Right cardiac atrium (tissue), 5 donors: ENCODE measurements around the gene CCDC175. TPM values are rescaled to one million over a fixed set of nuclear protein-coding genes. Genes with fewer than 3 reads are reported as not detected.
A peak's percentile ranks its signal among the peaks of the same experiment; 100 is the strongest.

Source experiments
- ATAC-seq, 2 donors: fragments of 200-7000 bp; cut with Tn5 transposase; one replicate each; pipeline versions ENCODE4 v1.8.0 to v1.9.1; 2020; ENCODE audit warnings: moderate library complexity in 2 of 2, mild to moderate bottlenecking in 1 of 2
- DNase-seq, 3 donors: peaks; one replicate each; pipeline ENCODE4 v3.0.0-alpha.2; 2020
- H3K27ac ChIP-seq: one replicate; pipeline ENCODE4 v1.5.1; 2013; ENCODE audit warnings: mild to moderate bottlenecking, low read length, control low read depth, moderate library complexity
- H3K27me3 ChIP-seq: one replicate; pipeline ENCODE4 v1.6.1; 2013; ENCODE audit not compliant: control insufficient read depth, insufficient read depth
- H3K4me1 ChIP-seq: one replicate; pipeline ENCODE4 v1.6.1; 2013; ENCODE audit warnings: low read length; ENCODE audit not compliant: control insufficient read depth, insufficient read depth
- H3K4me3 ChIP-seq: one replicate; pipeline ENCODE4 v1.5.1; 2013; ENCODE audit warnings: low read length, control low read depth
- H3K9me3 ChIP-seq: one replicate; pipeline ENCODE4 v1.6.1; 2013; ENCODE audit warnings: low read length; ENCODE audit not compliant: control insufficient read depth
- WGBS: extraction: QIAGEN DNeasy Blood & Tissue Kit; methylation state at CpG from one replicate; pipeline ENCODE4 v1.1.7; 2013; 5-methylcytosine and 5-hydroxymethylcytosine counted together
- intact Hi-C, 4 donors: fragments of 100-400 bp; cut with DNase I; formaldehyde crosslinking; loops; one replicate each; pipeline versions ENCODE4 v1.11.0 to v1.14.0; 2022 to 2023
- long read RNA-seq, 4 donors: library from polyadenylated mRNA; unstranded; transcript quantifications; one replicate each; pipeline ENCODE4 v2.0.0, GENCODE V29; 2020 to 2021
- polyA plus RNA-seq: library from polyadenylated mRNA; stranded (reverse); fragments of 200-250 nt; gene quantifications from one replicate; pipeline ENCODE4 v1.2.3, GENCODE V29; 2013
- total RNA-seq, 4 donors: library from RNA; stranded (reverse); fragmentation: NEBNext Ultra II Directional; extraction: Animal tissue kit (Norgen Biotek cat#: 25700); gene quantifications; one replicate each; pipeline ENCODE4 v1.2.1, GENCODE V29; 2021
- donor health status: healthy with polysubstance abuse.
- donor health status: DM: no; HTN: yes; CAD: no.
- donor health status: DM: no; HTN: no; CAD: no.
- donor health status: DM: no; HTN: yes; CAD: no; lungs with severe emphysema.
- donor health status: DM: yes; HTN: yes; CAD: no.

CCDC175 gene
- total RNA-seq, result not detected
- not detected for polyA plus RNA-seq
- long read RNA-seq, donor 1, result 0 reads
- long read RNA-seq, donor 2, result 0 reads
- long read RNA-seq, donor 3, result 0 reads
- long read RNA-seq, donor 4, result 0 reads

DNA sequence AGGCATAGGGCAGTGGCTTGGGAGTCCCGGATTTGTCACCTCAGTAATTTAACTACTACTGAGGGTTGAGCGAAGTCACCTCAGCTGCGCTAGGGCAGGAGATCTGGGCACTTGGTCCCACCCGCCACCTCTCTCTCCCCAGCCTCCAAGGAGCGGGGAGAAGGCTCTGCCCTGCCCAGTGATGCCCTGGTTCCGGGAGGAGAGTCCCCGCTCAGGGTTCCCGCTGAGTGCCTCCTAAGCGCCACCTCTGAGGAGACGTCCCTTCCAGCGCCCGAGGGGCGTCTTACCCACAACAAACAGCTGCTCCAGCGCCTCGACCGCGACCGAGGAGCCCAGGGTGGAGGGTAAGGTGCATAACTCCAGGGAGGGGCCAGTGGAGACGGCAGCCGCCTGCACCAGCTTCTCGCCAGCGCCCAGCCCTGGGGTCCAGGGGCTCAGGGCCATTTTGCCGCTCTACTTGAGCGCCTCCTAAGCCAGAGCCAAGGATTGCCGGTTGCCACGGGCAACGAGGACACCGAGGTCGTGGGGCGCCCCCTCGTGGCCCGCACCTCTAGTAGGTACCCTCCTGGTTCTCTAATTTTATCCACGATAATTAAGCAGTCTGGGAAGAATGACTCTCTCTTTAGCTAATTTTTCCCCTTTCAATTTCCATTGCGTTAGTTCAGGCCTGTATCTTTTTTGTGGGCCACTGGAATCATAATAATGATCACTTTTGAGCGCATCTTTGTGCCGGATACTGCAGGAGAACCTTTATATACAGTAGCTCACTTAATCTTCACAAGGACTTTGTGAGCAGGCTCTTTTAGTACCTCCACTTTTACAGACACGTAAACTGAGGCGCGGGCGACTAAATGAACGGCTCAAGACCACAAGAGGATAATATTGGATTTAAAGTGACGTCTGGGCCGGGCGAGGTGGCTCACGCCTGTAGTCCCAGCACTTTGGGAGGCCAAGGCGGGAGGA lies at the start of gene CCDC175:
TSS of gene CCDC175 (minus strand) at position 481 of the 963 bp plus-strand sequence. CDS start at position 444, 37 bp downstream.
- no peaks in the 10 kb centered on the region for H3K4me1 ChIP-seq
- ATAC-seq (peak; percentile 95), DNase-seq (peak; percentile 87 to 97 (median 93))
- intact Hi-C loops, result loop anchor here in 1 of 4 donors (10.0 kb wide), 1 partner anchor 452 kb away; no protein-coding TSS in a partner anchor
- H3K9me3 ChIP-seq, result no peaks in the 10 kb centered on the region
- no peak within 1 kb of the TSS for H3K27ac ChIP-seq
- 20% methylated on average over 46 of the region's 46 CpGs for WGBS
- no peak within 1 kb of the TSS for H3K4me3 ChIP-seq
- no peaks in the 10 kb centered on the region for H3K27me3 ChIP-seq

DNA sequence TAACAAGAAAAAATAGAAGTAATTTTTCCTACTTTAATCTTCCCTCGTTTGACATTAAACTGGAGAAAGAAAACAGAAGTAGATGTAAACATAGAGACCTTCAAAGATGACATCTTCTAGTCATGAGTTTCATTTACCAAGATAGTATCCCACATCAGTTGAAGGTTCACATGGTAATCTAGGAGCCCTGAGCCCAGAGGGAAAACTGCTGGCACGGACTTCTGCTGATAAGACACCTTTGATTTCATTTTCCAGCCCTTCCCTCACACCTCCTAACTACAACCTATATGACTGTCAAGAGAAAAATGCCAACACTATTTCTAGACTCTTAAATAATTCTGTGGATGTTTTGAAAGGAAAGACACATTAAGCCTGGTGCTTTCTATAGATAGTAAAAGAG lies 46.0 kb upstream of the CCDC175 start:
- Histone ChIP-seq H3K4me1 (no peaks in the 10 kb centered on the region), H3K27ac (no peak overlapping the region), H3K4me3 (no peak overlapping the region), H3K9me3 (no peaks in the 10 kb centered on the region), H3K27me3 (no peaks in the 10 kb centered on the region)
- intact Hi-C loops, result no loop called here
- WGBS, result 22% methylated on average over 2 of the region's 2 CpGs
- DNase-seq, result no peak
- no peak for ATAC-seq

DNA sequence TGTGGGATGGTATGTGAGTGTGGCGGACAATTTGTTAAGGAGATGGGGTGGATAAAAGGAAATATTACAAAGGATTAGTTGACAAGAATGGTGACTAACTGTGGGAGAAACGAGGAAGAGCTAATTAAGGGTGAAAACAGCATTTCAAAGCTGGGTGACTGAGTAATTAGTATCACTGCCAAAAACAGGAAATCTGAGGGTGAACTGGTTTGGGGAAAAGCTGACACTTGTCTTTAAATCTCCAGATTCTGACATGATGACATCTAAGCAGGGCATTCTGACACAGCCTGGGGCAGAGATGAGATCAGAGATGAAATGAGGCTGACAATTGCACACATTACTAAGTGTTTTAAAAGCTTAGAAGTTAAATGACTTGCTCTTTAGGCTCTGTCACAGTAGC lies 42.4 kb upstream of the CCDC175 start:
- 42% methylated on average over 2 of the region's 2 CpGs for WGBS
- intact Hi-C loops, result no loop called here
- Histone ChIP-seq H3K4me1 (no peaks in the 10 kb centered on the region), H3K4me3 (no peak overlapping the region), H3K27ac (no peak overlapping the region), H3K27me3 (no peaks in the 10 kb centered on the region), H3K9me3 (no peaks in the 10 kb centered on the region)
- DNase-seq, result no peak
- no peak for ATAC-seq

DNA sequence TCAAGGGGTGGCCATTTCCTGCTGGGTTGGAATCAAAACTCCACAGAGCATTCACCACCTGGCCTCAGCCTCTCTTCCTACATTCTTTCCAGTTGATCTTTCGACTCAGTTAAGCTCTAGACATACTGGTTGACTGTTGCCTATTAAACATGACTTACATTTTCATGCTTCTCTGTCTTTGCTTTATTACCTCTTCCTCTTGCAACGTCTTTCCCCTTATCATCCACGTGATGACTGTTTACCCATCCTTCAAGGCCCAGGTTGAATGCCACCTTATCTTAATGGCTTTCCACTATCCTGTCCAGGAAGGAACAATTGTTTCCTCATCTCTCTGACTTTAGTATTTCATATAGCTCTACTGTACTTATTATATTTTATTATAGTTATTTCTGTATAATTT lies 24.4 kb upstream of the CCDC175 start:
- H3K27ac ChIP-seq, result no peak overlapping the region
- H3K9me3 ChIP-seq, result no peaks in the 10 kb centered on the region
- no peak for DNase-seq
- no peaks in the 10 kb centered on the region for H3K27me3 ChIP-seq
- no peak for ATAC-seq
- intact Hi-C loops, result no loop called here
- H3K4me3 ChIP-seq, result no peak overlapping the region
- H3K4me1 ChIP-seq, result no peaks in the 10 kb centered on the region
- 46% methylated on average over 3 of the region's 3 CpGs for WGBS

DNA sequence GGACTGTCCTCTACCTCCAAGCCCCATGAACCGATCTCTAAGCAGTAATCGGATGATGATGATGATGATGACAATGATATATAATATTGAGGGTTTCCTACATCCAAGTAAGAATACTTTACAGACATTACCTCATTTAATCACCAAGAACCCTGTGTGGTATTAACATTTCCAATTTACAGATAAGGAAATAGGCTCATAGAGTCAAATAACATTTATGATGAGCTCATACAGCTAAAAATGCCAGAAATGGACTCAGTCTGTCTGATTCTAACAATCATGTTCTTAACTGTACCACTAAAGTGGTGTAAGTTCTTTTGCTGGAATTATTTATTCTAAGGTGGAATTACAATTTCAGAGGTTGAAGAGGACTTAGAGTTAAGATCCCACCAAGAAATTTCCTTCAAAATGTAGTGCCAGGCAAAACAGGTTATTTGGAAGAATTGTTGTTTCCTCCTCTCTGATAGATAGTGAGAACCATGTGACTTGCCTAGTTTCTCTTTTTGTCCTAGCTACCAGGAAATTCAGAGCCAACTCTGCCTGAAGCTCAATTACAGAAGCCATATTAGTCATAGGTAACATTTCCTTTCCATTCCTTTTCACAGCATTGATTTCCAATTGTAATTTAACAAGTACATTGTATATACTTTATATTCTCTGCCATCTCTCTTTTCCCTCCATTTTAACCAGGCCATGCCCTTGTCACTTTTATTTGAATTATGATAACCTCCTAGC lies 23.8 kb upstream of the CCDC175 start:
- ATAC-seq, result no peak
- intact Hi-C loops, result no loop called here
- Histone ChIP-seq H3K27ac (no peak overlapping the region), H3K4me1 (no peaks in the 10 kb centered on the region), H3K4me3 (no peak overlapping the region), H3K9me3 (no peaks in the 10 kb centered on the region), H3K27me3 (no peaks in the 10 kb centered on the region)
- no peak for DNase-seq
- 67% methylated on average over 2 of the region's 2 CpGs for WGBS

DNA sequence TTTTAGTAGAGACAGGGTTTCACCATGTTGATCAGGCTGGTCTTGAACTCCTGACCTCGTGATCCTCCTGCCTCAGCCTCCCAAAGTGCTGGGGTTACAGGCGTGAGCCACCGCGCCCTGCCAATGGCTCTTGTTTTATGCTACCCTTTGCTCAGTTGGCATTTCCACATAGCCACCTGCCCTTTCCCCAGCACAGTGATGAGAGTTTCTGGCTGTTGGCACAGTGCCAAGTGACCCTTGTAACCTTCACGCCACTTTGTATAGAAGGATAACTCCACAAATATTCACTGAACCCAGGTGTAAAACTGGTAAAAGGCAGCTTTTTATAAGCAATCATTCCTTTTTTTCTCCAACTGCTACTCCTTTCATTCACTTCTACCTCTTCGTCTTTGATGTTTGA lies 18.5 kb upstream of the CCDC175 start:
- Histone ChIP-seq H3K27ac (no peak overlapping the region), H3K4me1 (no peaks in the 10 kb centered on the region), H3K4me3 (no peak overlapping the region), H3K27me3 (no peaks in the 10 kb centered on the region), H3K9me3 (peaks cover 2% of the 10 kb centered on the region)
- 82% methylated on average over 6 of the region's 6 CpGs for WGBS
- DNase-seq, result no peak
- intact Hi-C loops, result no loop called here
- ATAC-seq, result no peak

DNA sequence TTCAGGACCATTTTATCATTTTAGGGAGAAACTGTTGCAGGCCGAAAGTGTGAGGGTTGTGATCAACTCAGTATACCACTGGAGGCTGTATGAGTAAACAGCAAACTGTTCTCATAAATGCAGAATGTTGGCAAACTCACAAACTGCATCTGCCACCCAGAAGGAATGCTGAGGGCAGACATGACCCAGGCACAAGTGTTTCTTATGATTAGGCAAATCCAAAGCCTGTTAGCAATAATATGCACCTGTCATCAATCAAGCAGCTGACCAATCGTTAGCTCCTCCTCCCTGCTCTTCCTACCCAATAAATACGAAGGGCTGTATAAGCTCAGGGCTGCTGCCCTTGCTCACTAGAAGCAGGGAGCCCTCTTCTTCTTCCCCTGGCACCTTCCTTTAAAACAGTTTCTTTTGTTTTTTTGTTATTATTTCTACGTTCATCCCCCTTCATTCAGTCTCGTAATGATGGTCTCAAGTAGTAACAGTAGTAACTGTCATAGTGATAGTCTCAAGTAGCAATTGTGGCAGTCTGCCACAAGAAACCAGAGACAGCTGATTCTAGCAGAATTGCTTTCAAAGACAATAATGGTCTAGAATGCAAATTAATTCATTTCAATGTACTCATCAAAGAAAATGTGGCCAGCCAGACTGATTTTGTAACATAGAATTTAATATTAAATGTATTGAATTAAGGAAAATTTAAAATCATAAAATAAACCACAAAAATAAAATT lies 15.2 kb upstream of the CCDC175 start:
- H3K4me3 ChIP-seq, result no peak overlapping the region
- H3K4me1 ChIP-seq, result no peaks in the 10 kb centered on the region
- no peak overlapping the region for H3K27ac ChIP-seq
- WGBS, result 80% methylated on average over 5 of the region's 5 CpGs
- H3K9me3 ChIP-seq, result peaks cover 2% of the 10 kb centered on the region
- no peaks in the 10 kb centered on the region for H3K27me3 ChIP-seq
- intact Hi-C loops, result no loop called here
- DNase-seq (no peak), ATAC-seq (no peak)

DNA sequence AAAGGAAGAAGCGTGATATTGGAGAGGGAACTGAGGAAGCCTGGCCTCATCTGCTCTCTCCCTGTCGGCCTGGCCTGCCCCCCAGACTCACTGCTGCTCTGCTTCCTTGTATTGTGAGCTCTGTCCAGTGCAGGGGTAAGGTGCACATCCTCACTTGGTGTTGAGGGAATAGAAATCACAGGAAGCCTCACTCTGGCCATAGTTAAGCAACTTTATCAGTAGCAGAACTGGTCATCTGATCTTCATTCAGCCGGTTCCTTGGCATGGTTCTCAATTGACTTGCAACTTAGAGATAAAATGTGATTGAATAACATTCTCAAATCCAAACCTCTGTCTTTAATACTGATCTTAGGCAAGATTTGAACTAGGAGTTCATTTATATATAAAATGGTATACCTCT lies 11.5 kb upstream of the CCDC175 start:
- Histone ChIP-seq H3K4me1 (no peaks in the 10 kb centered on the region), H3K27me3 (no peaks in the 10 kb centered on the region), H3K27ac (no peak overlapping the region), H3K4me3 (no peak overlapping the region), H3K9me3 (peaks cover 2% of the 10 kb centered on the region)
- 58% methylated on average over 3 of the region's 3 CpGs for WGBS
- ATAC-seq (no peak), DNase-seq (no peak)
- intact Hi-C loops, result no loop called here

DNA sequence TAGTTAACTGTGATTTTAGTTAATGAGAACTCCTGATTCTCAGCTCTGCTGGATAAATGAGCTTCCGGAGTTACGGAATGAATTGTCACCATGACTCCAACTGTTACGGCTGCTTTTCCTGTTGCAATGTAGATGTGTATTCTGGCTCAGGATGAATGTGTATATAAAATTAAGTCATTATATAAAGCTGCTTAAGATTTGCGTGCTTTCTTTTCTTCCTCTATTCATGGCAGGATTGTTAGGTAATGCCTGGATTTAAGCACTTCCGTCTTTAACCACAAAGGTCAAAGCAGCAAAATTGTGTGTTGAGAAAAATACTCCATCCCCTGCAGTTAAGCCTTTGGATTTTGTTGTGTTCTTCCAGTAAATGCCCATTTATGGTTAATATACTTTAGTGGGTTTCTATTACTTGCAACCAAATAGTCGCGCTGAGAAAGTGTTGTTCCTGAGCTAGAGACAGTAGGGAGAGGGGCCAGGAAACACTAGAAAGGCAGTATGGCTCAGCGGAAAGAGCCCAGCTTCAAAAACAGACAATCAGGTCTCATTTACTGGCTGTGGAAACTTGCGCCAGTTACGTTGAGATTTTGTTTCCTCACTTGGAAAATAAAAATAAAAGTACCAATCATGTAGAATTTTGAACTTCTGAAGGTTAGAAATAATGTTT lies 9.4 kb upstream of the CCDC175 start:
- intact Hi-C loops, result no loop called here
- DNase-seq (no peak), ATAC-seq (no peak)
- Histone ChIP-seq H3K4me1 (no peaks in the 10 kb centered on the region), H3K27me3 (no peaks in the 10 kb centered on the region), H3K27ac (no peak overlapping the region), H3K9me3 (no peaks in the 10 kb centered on the region), H3K4me3 (no peak overlapping the region)
- 73% methylated on average over 10 of the region's 10 CpGs for WGBS

DNA sequence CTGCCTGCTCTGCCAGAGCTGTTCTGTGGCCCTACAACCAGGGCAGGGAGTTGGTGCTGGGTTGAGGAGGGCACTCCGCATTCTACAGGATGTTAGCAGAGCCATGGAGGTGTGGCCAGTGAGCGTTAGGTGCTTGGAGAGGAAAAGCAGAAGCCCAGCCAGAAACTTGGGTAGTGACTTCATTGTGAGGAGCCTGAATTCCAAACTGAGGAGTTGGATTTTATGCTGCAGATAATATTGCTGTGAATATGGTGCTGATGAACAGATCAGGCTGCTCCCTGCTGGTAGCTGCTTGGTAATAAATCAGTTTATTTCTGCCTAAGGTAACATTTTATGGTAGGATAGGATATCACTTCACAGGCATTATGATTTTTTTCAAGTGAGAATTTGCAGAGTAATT lies 7.1 kb upstream of the CCDC175 start:
- ATAC-seq (peak; percentile 29 to 35), DNase-seq (no peak)
- intact Hi-C loops, result no loop called here
- 15% methylated on average over 2 of the region's 2 CpGs for WGBS
- Histone ChIP-seq H3K4me1 (no peaks in the 10 kb centered on the region), H3K27ac (no peak overlapping the region), H3K9me3 (no peaks in the 10 kb centered on the region), H3K27me3 (no peaks in the 10 kb centered on the region), H3K4me3 (no peak overlapping the region)
